Measurements from ENCODE around the gene GPR52. TPM values are rescaled to one million over a fixed set of nuclear protein-coding genes. Genes with fewer than 3 reads are reported as not detected.
"Not testable (repeated sequence)": the region's sequence is repeated elsewhere in the genome, so short reads cannot be mapped to it uniquely, and the experiment has no call there.

The GPR52 gene, protein sequence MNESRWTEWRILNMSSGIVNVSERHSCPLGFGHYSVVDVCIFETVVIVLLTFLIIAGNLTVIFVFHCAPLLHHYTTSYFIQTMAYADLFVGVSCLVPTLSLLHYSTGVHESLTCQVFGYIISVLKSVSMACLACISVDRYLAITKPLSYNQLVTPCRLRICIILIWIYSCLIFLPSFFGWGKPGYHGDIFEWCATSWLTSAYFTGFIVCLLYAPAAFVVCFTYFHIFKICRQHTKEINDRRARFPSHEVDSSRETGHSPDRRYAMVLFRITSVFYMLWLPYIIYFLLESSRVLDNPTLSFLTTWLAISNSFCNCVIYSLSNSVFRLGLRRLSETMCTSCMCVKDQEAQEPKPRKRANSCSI
- polyA plus RNA-seq, result not detected

- WGBS, 3 donors, result 86 to 90% (median 89%) methylated on average over 11 of the region's 11 CpGs
- H3K27ac ChIP-seq (ENCODE audit: low read depth, low read length), result no peak within 1 kb of the TSS
These were observed at the start of gene GPR52 for GRCh38 chr1:174447866-174448530. GPR52 (plus strand) TSS chr1:174447964; CDS start chr1:174448112, 148 bp downstream.

DNA sequence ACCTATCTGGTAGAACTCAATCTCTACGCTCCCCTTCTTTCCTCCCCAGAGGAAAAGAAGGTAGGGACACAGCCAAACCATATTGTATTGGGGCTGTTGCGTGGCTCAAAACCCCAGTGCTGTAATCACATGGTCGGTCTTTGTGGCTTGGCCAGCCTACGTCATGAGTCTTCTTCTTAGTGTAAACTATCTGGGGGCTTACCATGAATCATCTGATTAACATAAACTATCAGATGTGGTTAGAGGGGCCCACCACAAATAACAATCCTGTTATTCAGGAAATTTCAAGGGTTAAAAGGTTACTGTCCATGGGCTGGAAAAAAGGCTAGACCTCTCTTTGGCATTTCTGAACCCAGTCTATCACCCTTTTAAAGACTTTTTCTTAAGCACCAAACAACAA lies 49.5 kb upstream of the GPR52 start:
- 92 to 97% (median 95%) methylated on average over 4 of the region's 4 CpGs for WGBS, 3 donors
- H3K27ac ChIP-seq (ENCODE audit: low read depth, low read length), result no peak overlapping the region

GRCh38 chr1:174399211-174399610 lies 48.6 kb upstream of the GPR52 start:
- 31 to 88% (median 87%) methylated on average over 1 of the region's 1 CpG for WGBS, 3 donors
- H3K27ac ChIP-seq (ENCODE audit: low read depth, low read length), result no peak overlapping the region

GRCh38 chr1:174401075-174401474 lies 46.7 kb upstream of the GPR52 start:
- no peak overlapping the region for H3K27ac ChIP-seq (ENCODE audit: low read depth, low read length)
- WGBS, 3 donors, result 96% methylated on average over 4 of the region's 4 CpGs

- WGBS, 3 donors, result 84 to 99% (median 94%) methylated on average over 1 of the region's 1 CpG
- no peak overlapping the region for H3K27ac ChIP-seq (ENCODE audit: low read depth, low read length)
These were observed 42.5 kb upstream of the GPR52 start for GRCh38 chr1:174405219-174405618.

DNA sequence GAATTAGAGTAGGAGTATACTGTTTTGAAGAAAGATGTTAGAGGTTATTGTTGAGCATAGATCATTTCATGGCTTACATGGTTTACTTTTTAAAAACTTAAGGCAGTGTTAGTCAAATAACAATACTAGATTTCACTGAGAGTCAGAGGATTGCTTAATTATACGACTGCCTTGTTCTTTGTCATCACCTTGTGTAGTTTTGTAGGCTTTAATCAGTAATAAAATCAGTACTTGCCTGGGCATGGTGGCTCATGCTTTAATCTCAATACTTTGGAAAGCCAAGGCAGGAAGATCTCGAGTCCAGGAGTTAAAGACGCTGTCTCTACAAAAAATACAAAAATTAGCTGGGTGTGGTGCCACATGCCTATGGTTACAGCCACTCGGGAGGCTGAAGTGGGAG lies 41.3 kb upstream of the GPR52 start:
- no peak overlapping the region for H3K27ac ChIP-seq (ENCODE audit: low read depth, low read length)
- WGBS, 3 donors, result 93 to 95% (median 94%) methylated on average over 4 of the region's 4 CpGs

DNA sequence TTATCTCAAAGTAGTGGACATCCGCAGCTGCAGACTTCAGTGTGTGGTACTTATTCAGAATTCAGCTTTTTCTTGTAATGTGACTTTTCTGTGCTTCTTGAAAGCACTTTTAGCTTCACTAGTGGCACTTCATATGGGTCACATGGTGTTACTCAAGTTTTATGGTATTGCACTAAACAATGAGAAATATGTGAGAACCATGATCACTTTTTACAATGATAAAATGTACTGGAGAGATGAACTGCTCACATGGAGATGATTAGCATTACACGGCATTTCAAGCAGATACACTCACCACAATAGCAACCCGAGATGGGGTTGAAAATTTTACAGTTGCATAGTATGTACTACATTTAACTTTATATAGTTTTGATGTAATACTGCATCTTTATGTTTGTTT lies 40.1 kb upstream of the GPR52 start:
- H3K27ac ChIP-seq (ENCODE audit: low read depth, low read length), result no peak overlapping the region
- 92 to 94% (median 94%) methylated on average over 3 of the region's 3 CpGs for WGBS, 3 donors

GRCh38 chr1:174408146-174408545 lies 39.6 kb upstream of the GPR52 start:
- 64 to 74% (median 71%) methylated on average over 2 of the region's 2 CpGs for WGBS, 3 donors
- H3K27ac ChIP-seq (ENCODE audit: low read depth, low read length), result no peak overlapping the region

DNA sequence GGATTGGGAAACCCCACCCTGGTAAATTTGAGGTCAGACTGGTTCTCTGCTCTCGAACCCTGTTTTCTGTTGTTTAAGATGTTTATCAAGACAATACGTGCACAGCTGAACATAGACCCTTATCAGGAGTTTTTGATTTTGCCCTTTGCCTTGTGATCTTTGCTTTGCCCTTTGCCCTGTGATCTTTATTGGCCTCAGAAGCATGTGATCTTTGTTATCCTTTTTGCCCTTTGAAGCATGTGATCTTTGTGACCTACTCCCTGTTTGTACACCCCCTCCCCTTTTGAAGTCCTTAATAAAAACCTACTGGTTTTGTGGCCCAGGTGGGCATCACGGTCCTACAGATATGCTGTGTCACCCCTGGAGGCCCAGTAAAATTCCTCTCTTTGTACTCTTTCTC lies 38.0 kb upstream of the GPR52 start:
- not testable (repeated sequence) for H3K27ac ChIP-seq (ENCODE audit: low read depth, low read length)
- WGBS, 3 donors, result 81 to 95% (median 89%) methylated on average over 2 to 3 of the region's 3 CpGs

- WGBS, 3 donors, result 73 to 75% (median 74%) methylated on average over 4 of the region's 4 CpGs
- no peak overlapping the region for H3K27ac ChIP-seq (ENCODE audit: low read depth, low read length)
These were observed 34.1 kb upstream of the GPR52 start for GRCh38 chr1:174413632-174414031.

DNA sequence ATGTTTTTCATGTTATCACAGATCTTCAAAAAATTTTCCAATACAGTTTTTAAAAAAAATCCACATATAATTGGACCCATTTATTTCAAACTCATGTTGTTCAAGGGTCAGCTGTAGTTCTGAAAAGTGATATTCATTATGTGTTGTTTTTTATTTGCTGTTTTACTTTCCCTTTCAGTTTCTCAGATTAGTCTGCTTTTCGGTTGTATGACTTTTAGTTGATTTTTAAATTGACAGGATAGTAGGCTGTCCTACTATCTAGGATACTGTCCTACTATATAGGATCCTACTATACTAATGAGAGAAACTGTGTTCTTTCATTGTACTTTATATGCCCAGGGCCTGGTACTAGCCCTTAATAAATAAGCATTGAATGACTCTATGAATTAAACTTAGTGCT lies 33.6 kb upstream of the GPR52 start:
- WGBS, 3 donors, result 24 to 69% (median 28%) methylated on average over 1 of the region's 1 CpG
- no peak overlapping the region for H3K27ac ChIP-seq (ENCODE audit: low read depth, low read length)

DNA sequence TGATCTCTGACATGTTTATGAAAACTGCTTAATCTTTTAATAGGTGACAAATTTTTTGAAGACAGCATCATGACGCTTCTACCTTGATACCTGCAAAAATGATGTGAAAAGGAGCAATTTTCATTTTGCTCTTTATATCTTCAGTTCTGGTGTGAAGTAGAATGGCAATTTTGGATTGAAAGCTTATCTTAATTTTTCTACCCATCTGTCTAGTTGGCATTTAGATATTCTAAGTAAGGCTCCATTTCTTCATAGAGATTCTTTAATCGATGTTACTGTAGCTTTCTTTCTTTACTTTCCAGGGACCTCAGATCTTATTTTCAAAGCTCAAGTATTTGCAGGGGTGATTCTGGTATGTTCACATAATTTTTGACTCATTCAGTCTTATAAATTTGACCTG lies 32.3 kb upstream of the GPR52 start:
- no peak overlapping the region for H3K27ac ChIP-seq (ENCODE audit: low read depth, low read length)
- 96 to 100% (median 96%) methylated on average over 2 of the region's 2 CpGs for WGBS, 3 donors

GRCh38 chr1:174417921-174418320 lies 29.8 kb upstream of the GPR52 start:
- WGBS, 3 donors, result 94 to 97% (median 94%) methylated on average over 2 of the region's 2 CpGs
- no peak overlapping the region for H3K27ac ChIP-seq (ENCODE audit: low read depth, low read length)

DNA sequence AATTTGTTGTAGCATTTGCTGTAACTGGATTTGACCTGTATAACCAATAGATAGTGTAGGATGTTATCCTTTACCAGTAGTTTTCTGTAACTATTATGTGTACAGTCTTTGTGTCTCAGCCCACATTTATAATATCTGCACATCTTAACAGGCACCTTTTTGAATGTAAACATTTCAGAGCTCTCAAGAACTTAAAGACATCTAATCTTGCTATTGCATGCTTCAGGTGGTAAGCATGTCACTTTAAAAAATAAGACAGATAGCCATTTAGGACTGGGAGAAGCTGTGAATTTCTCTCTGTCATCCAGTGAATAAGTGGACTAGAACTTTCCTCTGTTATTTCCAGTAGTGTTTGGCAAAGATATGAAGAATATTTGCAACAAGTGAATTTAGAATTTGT lies 22.6 kb upstream of the GPR52 start:
- H3K27ac ChIP-seq (ENCODE audit: low read depth, low read length), result no peak overlapping the region

- WGBS, 3 donors, result 91 to 96% (median 93%) methylated on average over 3 of the region's 3 CpGs
- H3K27ac ChIP-seq (ENCODE audit: low read depth, low read length), result no peak overlapping the region
These were observed 21.6 kb upstream of the GPR52 start for GRCh38 chr1:174426153-174426552.

DNA sequence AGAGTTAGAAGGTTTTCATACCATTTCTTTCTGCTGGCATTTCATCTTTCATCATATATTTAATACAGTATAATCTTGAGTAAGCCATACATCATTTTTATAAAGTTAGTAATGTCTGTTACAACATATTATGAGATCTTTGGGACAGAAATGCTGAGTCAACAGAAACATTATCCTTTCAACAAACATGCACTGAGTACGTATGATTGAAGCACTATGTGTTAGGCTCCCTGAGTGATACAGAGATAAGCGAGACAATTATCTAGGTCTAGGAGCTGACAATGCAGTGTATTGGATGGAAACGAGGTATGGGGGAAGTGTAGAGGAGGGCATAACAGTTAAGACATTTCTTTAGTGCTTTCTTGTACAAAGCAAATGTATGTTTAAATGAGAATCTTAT lies 19.7 kb upstream of the GPR52 start:
- H3K27ac ChIP-seq (ENCODE audit: low read depth, low read length), result no peak overlapping the region
- 62 to 88% (median 80%) methylated on average over 3 of the region's 3 CpGs for WGBS, 3 donors

DNA sequence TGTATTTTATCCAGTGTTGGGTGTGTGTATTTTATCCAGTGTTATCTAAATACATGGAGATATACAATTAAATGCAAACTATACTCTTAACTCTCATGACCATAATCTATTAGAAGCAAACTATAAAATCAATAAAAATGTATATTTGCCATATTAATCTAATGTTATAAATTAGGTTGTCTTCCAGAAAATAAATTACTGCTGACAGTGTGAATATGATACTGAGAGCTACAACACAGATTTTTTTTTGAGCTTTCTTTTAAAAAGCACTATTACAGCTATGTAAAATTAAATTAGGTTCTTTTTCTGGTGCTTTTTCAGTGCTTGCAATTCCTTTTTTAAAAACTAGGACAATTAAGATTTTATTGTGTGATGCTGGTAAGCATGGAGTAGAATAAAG lies 19.0 kb upstream of the GPR52 start:
- H3K27ac ChIP-seq (ENCODE audit: low read depth, low read length), result no peak overlapping the region

DNA sequence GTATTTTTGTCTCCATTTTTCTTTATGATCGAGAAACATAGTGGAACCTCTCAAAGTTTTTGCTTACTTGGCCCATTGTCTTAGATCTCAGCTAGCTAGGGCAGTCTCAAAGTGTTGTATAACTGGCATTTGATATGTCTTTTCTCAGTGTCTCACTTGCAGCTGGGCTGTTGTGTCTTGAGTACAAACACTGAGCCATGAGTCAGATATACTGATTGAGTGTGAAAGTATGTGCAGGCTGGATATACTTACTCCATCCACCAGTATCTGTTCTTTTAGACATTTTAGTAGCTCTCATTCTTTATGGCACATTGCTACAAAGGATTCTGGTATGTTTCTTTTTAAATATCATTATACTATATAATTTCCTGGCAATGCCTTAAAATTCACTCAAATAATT lies 14.3 kb upstream of the GPR52 start:
- H3K27ac ChIP-seq (ENCODE audit: low read depth, low read length), result no peak overlapping the region
- 92 to 97% (median 96%) methylated on average over 1 of the region's 1 CpG for WGBS, 3 donors

DNA sequence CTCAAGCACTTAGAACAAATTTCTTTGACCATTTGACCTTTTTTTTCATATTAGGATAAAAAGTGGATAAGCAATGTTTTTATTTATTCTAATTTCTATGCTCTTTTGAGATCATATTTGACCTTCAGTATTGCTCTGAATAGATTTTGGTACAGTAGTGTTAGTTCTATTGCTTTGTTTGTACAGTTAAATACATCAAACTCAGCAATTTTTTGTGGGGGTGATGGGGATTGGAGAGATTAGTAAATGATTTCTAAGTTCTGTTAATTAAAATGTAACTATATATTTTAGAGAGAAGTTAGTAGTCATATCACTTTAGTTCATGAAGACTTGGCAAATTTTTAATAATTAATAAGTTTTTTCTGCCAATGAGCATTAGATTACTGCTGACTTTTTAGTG lies 2.4 kb upstream of the GPR52 start:
- H3K27ac ChIP-seq (ENCODE audit: low read depth, low read length), result no peak overlapping the region

DNA sequence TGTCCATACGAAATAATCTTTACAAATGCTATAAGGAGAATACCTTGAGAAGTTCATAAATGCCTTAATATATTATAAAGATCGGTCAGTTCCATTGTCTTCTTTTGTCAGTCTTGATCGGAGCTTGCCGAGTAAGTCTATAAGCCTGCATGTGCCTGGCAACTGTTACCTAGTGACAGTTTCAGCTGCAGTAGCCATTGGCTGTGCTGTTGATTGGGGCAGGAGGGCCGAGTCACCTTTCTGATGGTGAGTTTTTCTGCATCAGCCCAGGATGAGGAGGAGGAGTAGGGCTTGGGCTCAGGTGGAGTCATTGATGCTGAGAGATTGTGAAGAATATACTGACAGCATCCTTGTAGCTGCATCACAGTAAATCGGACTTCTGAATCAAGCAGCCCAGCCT lies 1.9 kb upstream of the GPR52 start:
- H3K27ac ChIP-seq (ENCODE audit: low read depth, low read length), result no peak overlapping the region
- 82 to 91% (median 88%) methylated on average over 6 of the region's 6 CpGs for WGBS, 3 donors
